Left renal cortex interstitium (tissue), 4 donors: ENCODE results near the gene WASL. TPM values are rescaled to one million over a fixed set of nuclear protein-coding genes. Genes with fewer than 3 reads are reported as not detected.
"Not testable (repeated sequence)": the region's sequence is repeated elsewhere in the genome, so short reads cannot be mapped to it uniquely, and the experiment has no call there.

ENCODE experiments used
- DNase-seq, 4 donors: peaks; one replicate each; pipeline ENCODE4 v3.0.0-alpha.2; 2013; ENCODE audit warnings: low read depth in 4 of 4, low spot score in 2 of 4, missing footprints in 1 of 4
- polyA plus RNA-seq, 4 donors: library from polyadenylated mRNA; unstranded; fragments of 120-200 nt; gene quantifications; one replicate each; pipeline ENCODE4 v1.2.1, GENCODE V29; 2013; ENCODE audit not compliant: insufficient read length in 4 of 4

WASL gene
- polyA plus RNA-seq, 4 donors: 70.7 to 80.6 (median 78.2) TPM

DNA sequence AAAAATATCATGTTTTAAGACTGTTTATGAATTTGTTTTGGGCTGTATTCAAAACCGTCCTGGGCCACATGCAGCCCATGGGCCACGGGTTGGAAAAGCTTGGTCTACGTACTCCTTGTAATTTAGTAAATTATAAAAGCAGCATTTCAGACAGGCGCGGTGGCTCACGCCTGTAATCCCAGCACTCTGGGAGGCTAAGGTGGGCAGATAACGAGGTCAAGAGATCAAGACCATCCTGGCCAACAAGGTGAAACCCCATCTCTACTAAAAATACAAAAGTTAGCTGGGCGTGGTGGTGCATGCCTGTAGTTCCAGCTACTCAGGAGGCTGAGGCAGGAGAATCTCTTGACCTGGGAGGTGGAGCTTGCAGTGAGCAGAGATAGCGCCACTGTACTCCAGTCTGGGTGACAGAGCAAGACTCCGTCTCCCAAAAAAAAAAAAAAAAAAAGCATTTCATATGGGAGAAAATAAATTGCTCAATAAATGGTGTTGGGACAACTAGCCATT is 11.6 kb downstream of the WASL start:
- DNase-seq: not testable (repeated sequence)

DNA sequence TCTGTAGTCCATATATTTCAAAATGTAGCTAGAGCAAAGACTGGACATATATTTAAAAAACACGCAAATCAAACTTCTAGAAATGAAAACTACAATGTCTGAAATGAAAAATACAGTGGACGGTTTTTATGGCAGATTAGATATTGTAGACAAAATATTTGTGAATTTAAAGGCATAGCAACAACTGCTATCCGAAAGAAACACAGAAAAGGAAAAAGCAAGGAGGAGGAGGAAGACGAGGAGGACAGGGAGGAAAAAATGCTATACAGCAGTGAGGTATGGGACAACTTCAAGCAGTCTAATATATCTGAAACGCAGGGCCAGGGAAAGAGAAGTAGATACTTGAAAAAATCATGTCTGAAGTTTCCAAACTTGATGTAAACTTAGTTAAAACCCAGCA is 13.3 kb downstream of the WASL start:
- DNase-seq: no peak

DNA sequence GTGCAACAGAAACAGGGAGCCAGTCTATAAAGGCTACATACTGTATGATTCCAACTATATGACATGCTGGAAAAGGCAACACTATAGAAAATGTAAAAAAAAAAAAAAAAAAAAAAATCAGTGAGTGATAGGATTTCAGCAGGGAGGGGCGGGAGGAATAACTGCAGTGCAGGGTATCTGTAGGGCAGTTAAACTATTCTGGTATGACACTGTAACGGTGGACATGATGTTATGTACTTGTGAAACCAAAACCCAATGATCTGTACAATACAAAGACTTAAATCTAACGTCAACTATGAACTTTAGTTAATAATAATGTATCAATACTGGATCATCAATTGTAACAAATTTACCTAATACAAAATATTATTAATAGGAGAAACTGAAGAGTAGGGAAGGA is 14.3 kb downstream of the WASL start:
- DNase-seq: no peak

DNA sequence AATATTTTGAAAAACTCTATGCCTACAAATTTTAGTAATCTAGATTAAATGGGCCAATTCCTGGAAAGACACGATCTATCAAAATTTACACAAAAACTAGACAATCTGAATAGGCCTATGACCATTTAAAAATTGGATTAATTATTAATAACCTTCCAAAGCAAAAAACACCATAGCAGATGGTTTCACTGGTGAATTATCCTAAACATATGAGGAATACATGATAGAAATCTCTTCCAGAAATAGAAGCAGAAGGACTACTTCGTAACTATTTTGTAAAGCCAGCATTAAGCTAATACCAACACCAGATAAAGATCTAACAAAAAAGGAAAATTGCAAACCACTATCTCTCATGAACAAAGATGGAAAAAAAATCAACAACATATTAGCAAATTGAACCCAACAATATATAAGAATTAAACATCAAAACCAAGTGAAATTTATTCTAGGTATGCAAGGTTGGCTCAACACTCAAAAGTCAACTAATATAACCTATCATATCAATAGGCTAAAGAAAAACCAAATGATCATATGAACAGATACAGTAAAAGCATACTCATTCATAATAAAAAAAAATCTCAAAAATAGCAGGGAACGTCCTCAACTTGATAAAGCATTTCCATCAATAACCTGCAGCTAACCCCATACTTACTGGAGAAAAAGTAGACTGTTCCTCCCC is 16.3 kb downstream of the WASL start:
- DNase-seq: no peak

DNA sequence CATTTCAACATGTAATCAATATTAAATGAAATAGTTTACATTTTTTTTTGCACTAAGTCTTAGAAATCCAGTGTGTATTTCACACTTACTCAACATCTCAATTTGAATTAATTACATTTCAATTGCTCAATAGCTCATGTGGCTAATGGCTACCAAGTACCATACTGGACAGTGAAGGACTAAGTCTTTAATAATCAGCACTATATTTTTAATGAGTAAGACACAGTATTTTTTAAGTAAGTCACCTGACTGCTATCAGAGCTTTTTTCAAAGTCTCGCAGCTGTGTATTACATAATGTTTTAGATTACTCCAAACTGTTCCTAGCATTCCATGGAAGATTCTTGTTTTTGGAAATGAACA is 19.6 kb downstream of the WASL start:
- no peak for DNase-seq

DNA sequence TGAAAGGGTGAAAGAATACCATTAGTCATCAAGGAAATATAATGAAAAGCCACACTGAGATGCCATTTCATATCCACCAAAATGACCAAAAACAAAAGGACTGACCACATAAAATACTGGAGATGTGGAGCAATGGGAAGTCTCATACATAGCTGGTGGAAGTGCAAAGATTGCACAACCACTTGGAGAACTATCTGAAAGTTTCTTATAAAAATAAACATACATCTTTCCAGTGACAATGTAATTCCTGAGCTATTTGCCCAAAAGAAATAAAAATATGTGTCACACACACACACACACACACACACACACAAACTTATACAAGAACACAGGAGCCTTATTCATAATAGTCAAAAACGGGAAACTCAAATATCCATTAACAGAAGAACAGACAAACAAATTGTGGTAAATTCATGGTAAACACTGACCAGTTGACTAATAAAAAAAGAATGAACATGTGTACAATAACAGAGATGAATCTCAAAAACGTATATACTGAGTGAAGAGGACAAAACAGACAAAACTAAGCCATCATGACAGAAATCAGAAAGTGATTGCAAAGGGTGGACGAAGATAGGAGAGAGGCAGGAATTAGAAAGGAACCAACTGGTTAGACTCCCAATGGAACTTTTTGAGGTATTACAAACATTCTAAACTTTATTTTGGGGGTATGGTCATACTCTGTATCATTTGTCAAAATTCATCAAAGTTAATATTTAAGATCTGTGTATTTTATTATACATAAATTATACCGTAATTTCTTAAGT is 21.5 kb downstream of the WASL start:
- no peak for DNase-seq

DNA sequence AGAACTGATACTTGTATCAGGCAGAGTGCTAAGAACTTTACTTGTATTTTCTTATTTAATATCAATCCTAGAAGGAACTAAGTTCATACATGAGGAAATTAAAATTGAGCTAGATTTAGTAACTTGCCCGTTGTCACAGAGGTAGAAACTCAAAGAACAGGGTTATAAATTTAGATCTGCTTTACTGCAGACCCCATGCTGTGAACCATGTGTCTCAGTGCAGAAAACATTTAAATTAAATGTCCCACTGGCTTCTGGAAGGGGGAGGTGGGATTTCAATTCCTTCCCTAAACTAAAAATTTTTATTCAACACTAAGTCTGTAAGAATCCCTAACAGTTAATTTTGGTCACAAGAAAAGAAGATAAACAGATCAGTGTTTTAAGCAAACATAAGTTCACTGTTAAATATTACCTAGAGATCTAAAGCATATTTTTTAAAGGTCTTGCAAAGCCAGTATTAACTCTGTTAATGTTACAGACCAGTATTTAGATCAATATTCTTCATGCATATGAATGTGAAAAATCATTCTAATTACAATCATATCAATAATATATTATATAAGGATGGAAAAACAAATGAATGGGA is 23.1 kb downstream of the WASL start:
- DNase-seq: no peak

DNA sequence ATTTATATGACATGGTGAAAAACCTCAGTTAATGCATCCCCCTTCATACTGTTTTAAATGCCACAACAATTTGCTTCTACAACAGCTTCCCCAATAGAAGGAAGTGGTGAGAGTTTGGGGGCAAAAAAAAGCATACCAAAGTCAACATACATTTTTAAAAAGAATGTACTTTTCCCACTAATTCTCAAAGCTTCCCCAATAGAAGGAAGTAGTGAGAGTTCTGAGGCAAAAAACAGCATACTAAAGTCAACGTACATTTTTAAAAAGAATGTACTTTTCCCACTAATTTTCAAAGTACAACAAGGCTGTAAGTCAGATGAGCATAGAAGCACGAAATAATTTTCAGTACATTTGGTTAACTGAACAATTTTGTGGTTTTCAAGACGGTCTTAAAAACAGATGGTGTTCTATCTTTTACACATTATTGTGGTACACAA is 24.0 kb downstream of the WASL start:
- no peak for DNase-seq

DNA sequence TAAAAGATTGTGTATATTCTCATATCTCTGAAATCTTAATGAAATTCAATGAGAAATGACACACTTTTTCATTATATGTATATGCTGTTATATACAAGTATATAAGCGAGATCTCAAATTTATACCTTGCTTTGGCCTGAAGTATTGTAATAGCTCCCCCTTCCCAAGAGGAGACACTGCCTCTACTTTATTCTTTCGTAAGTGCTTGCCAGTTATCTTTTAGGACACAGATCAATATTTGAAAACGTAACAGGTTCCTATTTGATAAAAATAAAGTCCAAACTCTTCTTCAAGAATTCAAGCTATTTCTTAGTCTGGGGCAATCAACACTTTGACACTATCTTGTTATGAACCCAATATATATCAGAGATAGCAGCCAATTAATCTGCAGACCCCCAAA is 24.9 kb downstream of the WASL start:
- DNase-seq: no peak

DNA sequence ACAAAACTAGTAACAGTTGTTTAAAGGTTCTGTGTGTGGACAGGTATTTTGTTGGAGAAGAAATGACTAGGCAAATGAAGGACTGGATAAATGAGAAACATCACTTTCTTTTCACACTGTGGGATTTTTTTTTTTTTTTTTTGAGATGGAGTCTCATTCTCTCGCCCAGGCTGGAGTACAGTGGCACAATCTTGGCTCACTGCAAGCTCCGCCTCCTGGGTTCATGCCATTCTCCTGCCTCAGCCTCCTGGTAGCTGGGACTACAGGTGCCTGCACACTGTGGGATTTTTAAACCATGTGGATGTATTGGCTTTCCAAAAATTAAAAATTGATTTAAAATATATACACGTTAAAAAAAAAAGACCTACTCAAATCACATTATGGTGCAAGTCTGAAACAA is 28.3 kb downstream of the WASL start:
- not testable (repeated sequence) for DNase-seq

DNA sequence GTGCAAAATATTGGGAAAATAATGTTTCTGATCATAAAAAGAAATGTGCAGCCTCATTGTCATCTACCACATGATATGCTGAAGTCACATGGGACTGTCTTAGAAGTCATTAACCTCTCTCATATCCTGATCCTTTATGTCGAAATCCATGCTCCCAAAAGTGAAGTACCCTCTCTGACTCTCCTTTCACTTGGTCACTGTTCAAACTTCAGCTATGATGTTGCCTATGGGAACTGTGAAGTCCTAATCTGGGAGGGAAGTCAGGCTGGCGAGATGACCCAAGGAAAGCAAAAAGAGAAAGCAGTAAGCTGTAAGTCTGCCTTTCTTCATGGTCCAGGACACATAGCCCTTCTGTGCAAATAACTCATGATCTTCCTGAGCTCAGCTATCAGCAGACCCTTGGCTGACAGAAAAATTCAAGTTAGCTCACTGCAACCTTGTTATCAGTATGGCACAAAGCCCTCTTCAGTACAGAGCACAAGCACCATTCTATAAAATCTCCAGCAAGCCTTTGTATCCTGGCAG is 29.5 kb downstream of the WASL start:
- no peak for DNase-seq

DNA sequence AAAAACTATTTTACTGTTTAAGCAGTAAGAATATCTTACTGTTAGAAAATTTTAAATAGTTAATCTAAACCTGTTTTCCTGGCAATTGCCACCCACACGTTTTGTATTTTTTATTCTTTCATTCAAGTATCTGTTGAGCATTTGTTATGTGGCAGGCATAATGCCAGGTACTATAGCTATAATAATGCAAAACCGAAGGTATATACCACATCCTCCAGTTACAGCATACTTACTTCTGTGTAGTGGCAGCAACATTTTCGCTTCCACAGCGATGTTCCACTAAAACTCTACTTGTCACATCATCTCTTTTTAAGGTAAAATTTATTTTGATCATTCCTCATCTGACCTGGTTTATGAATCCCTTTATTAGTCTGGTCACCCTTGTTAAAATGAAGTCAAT is 30.0 kb downstream of the WASL start:
- no peak for DNase-seq

DNA sequence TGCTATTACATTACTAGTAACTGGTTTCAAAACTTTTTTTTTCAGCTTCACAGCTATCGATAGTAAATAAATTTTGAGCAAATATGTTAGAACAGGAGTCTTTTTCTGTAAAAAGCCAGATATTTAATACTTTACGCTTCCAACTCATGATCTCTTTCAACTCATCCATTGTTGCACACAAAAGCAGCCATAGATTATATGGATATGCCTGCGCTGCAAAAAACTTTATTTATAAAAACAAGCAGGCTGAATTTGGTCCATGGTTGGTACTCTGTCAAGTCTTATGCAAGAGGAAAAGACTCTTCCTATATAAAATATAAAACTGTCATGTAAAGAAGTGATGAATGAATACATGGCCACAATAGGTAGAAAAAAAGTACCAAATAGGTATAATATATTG is 31.1 kb downstream of the WASL start:
- no peak for DNase-seq

DNA sequence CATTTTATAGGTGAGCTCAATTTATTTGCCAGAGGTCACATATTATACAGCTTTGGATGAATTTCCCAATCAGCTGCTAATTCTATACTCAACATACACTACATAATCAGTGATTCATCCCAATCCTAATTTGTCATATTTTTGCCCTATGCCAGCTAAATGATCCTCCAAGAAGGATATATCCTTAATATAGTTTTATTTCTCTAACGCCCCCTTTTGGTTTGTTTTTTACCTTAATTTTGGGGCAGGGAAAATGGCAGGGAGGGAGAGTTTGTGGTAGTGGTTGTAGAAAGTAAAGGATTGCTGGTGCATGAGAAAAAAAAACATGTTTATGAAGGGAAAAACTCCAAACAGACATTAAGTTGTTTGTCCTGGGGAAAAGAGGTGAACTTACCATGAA is 31.9 kb downstream of the WASL start:
- no peak for DNase-seq

DNA sequence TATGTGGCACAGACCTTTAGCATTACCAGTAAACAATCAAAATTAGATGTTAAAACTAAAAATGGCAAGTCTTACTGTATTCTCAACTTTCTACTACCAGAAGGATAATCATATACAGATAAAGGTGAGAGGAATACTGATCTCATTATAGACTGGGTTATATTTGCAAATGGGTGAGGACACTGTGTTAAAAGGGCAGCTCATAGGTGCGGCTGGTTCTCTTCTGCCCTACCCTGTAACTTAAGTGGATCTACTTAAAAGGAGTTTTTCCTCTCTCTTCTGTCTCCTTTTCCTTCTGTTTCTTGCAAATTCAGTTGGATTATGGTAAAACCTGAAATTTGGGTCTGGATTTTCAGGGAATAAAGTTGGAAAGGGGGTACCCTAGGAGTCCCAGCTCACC is 33.0 kb downstream of the WASL start:
- DNase-seq: no peak

DNA sequence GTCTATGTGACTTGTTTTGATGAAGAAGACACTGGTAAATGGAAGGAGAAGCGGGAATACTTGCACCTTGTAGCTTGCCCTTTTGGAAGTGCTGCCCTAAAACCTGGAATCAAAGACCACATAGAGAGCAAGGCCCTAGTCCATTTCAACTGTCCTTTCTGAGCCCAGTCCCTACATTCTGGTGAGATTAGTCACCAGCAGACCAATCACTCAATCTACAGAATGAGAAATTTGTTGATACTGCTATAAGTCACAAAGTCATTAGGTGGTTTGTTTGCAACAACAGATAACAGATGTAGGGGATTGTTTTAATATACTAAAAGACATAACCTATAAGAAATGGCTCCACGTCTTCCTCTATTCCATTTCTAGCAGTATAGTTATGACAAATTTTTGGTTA is 33.6 kb downstream of the WASL start:
- DNase-seq: no peak

DNA sequence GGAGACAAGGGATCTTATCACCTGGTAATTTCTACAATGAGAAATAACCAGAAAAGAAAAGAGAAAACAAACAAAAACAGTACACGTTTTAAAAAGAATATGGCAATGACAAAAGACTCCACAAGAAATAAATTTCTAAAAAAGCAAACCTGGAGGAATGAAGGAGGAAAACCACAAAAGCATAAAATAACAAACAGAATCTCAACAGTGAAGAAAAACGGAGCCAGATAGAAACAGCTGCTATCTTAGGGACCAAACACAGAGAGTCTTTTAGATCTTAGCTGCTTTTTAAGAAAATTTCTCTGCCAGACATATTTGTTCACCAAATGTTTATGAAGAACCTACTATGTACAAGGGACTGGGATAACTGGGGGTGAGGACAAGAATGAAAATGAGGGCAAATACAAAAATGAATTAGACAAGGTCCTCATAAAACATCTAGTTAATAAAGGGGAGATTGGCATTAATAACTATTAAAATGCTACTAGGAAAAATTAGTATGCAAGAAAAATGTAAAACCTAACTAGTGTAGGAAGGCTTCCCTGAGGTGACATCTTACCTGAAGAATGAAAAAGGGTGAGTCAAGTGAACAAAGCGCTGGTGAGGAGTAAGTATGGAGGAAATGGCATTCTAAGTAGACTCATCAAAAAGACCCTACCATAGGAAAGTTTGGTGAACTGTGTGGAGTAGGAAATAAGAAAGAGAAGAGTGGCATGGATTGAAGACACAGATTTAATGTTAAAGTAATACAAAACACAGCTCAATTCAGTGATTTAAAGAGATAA is 34.3 kb downstream of the WASL start:
- no peak for DNase-seq

DNA sequence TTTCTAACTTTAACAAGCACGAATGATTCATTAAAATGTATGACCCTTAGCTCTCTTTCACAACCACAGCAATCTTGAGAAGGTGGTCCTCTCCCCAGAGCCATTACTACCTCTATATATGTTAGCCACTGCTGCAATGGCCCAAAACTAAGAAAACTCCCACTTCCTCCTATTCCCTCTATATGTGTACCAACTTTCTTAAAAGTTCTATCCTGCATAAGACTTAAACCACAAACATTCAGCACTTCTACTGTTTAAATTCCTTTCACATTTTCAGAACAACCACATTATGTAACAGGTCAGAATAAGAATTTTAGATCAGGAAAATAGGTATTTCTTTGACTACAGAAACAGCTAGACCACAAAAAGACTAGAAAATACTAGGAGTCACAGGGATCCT is 36.2 kb downstream of the WASL start:
- DNase-seq: no peak

DNA sequence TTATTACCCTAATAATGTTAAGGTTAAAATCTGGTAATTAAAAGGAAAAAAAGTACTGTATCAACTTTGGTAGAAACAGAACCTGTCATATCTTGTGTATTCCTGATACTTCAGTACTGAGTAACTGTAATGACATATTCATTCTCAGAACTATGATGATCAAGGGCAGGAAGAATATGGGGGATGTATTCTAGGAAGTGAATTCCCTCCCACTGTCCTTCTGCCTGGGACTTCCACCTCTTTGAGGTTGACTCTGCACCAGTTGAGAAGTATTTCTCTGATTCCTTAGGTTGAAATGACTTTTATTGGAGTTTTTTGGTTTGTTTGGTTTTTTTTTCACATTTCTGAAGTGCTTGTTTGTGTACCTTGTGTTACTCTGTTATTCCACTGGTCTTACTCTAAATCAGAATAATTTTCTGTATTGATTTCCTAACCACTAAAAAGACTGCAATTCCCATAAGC is 36.9 kb downstream of the WASL start:
- DNase-seq: no peak

DNA sequence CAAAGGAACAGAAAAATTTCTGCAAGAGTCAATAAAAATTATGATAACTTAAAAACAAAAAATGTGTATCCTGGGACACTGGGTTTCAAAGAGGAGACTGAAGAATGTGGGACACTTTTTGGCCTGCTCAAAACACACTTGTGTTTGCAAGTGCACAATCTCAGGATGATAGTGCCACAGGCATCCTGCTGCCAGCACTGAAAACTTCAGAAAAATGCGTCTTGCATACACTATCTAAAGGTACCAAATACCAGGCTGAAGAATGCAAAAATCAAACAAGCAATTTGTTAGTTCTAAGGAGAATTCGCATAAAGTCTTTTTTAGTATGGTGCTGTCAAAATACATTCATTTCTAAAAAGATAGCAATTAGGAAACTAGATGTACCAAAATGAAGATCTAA is 38.1 kb downstream of the WASL start:
- DNase-seq: no peak

DNA sequence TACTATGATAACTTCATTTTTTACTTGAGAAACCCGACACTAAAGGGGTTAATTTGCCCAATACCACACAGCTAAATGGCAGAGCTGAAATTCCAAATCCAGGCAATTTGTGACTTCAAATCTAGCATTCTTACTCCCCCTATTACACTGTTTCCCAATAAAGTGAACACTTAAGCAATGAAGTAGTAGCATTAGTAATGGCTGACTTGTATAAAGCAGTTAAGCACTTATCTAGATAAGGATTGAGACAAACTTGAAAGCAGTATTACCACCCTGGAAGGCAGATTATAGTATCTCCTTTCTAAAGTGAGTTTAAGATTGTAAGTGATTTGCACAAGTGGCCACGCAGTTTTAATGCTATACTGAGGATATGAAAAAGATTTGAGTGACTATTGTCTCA is 39.3 kb downstream of the WASL start:
- no peak for DNase-seq
